BLaER1 (cell line): ENCODE measurements around the gene NEGR1.

Experiments
- H3K27ac ChIP-seq: shearing (Covaris generic); formaldehyde crosslinking; 2 replicates; pipeline ENCODE4 v1.8.1; 2022
- H3K27me3 ChIP-seq: shearing (Covaris generic); formaldehyde crosslinking; 2 replicates; pipeline ENCODE4 v1.8.1; 2022
- H3K36me3 ChIP-seq: shearing (Covaris generic); formaldehyde crosslinking; 2 replicates; pipeline ENCODE4 v1.8.1; 2022
- H3K4me1 ChIP-seq: shearing (Covaris generic); formaldehyde crosslinking; 2 replicates; pipeline ENCODE4 v1.8.1; 2022
- H3K4me2 ChIP-seq: shearing (Covaris generic); formaldehyde crosslinking; 2 replicates; pipeline ENCODE4 v1.8.1; 2022
- H3K4me3 ChIP-seq: shearing (Covaris generic); formaldehyde crosslinking; 2 replicates; pipeline ENCODE4 v1.8.1; 2022
- H3K9ac ChIP-seq: shearing (Covaris generic); formaldehyde crosslinking; 2 replicates; pipeline ENCODE4 v1.8.1; 2022
- H3K9me3 ChIP-seq: shearing (Covaris generic); formaldehyde crosslinking; 2 replicates; pipeline ENCODE4 v1.8.1; 2022
- H4K20me1 ChIP-seq: shearing (Covaris generic); formaldehyde crosslinking; 2 replicates; pipeline ENCODE4 v1.8.1; 2022
- Cebpa-rat ChIP-seq: shearing (Covaris generic); IDR thresholded peaks from 2 replicates; pipeline ENCODE4 v1.8.1; 2022

Gene NEGR1

GRCh38 chr1:71850515-71850914 lies 431.8 kb downstream of the NEGR1 start:
- Histone ChIP-seq H3K27me3 (no peaks in the 10 kb centered on the region), H3K36me3 (no peaks in the 10 kb centered on the region), H3K9me3 (peaks cover 9% of the 10 kb centered on the region; the same call in 1 of the 2 replicates), H3K9ac (no peak overlapping the region), H3K4me3 (no peak overlapping the region), H4K20me1 (no peaks in the 10 kb centered on the region), H3K27ac (no peak overlapping the region), H3K4me2 (peak overlapping the region; percentile 52), H3K4me1 (peaks cover 17% of the 10 kb centered on the region)
- no peak for TF ChIP-seq Cebpa-rat

- Histone ChIP-seq H4K20me1 (no peaks in the 10 kb centered on the region), H3K4me3 (no peak overlapping the region), H3K9me3 (no peaks in the 10 kb centered on the region), H3K27ac (no peak overlapping the region), H3K4me1 (no peaks in the 10 kb centered on the region), H3K36me3 (no peaks in the 10 kb centered on the region), H3K4me2 (no peak overlapping the region), H3K27me3 (no peaks in the 10 kb centered on the region), H3K9ac (no peak overlapping the region)
- no peak for TF ChIP-seq Cebpa-rat
Observed at GRCh38 chr1:71843012-71843411, 439.3 kb downstream of the NEGR1 start.

- no peaks in the 10 kb centered on the region for H3K9me3 ChIP-seq
- no peak overlapping the region for H3K27ac ChIP-seq
- H3K27me3 ChIP-seq = no peaks in the 10 kb centered on the region
- no peaks in the 10 kb centered on the region for H4K20me1 ChIP-seq
- no peak overlapping the region for H3K9ac ChIP-seq
- no peak for TF ChIP-seq Cebpa-rat
- no peaks in the 10 kb centered on the region for H3K36me3 ChIP-seq
- H3K4me1 ChIP-seq = peaks cover 7% of the 10 kb centered on the region; the same call in 1 of the 2 replicates
- H3K4me2 ChIP-seq = no peak overlapping the region
- no peak overlapping the region for H3K4me3 ChIP-seq
Observed at GRCh38 chr1:71839876-71840275, 442.5 kb downstream of the NEGR1 start.

- Histone ChIP-seq H3K36me3 (no peaks in the 10 kb centered on the region), H3K27me3 (no peaks in the 10 kb centered on the region), H3K27ac (no peak overlapping the region), H3K4me1 (peaks cover 7% of the 10 kb centered on the region; the same call in 1 of the 2 replicates), H3K4me2 (no peak overlapping the region), H4K20me1 (no peaks in the 10 kb centered on the region), H3K9me3 (no peaks in the 10 kb centered on the region), H3K4me3 (no peak overlapping the region), H3K9ac (no peak overlapping the region)
- TF ChIP-seq Cebpa-rat = no peak
Observed at GRCh38 chr1:71836904-71837303, 445.4 kb downstream of the NEGR1 start.

- no peak for TF ChIP-seq Cebpa-rat
- no peak overlapping the region for H3K9ac ChIP-seq
- H3K4me3 ChIP-seq = no peak overlapping the region
- H4K20me1 ChIP-seq = no peaks in the 10 kb centered on the region
- H3K4me1 ChIP-seq = peaks cover 11% of the 10 kb centered on the region
- no peak overlapping the region for H3K4me2 ChIP-seq
- no peaks in the 10 kb centered on the region for H3K27me3 ChIP-seq
- no peaks in the 10 kb centered on the region for H3K9me3 ChIP-seq
- H3K36me3 ChIP-seq = no peaks in the 10 kb centered on the region
- no peak overlapping the region for H3K27ac ChIP-seq
Observed at GRCh38 chr1:71835442-71835813, 446.9 kb downstream of the NEGR1 start.

GRCh38 chr1:71834601-71835441 lies 447.5 kb downstream of the NEGR1 start:
- Histone ChIP-seq H4K20me1 (no peaks in the 10 kb centered on the region), H3K9me3 (no peaks in the 10 kb centered on the region), H3K9ac (no peak overlapping the region), H3K4me1 (peaks cover 11% of the 10 kb centered on the region), H3K27me3 (no peaks in the 10 kb centered on the region), H3K4me3 (no peak overlapping the region), H3K27ac (no peak overlapping the region), H3K4me2 (no peak overlapping the region), H3K36me3 (no peaks in the 10 kb centered on the region)
- no peak for TF ChIP-seq Cebpa-rat

GRCh38 chr1:71831646-71832045 lies 450.7 kb downstream of the NEGR1 start:
- Histone ChIP-seq H3K9ac (no peak overlapping the region), H3K4me1 (peaks cover 7% of the 10 kb centered on the region), H4K20me1 (no peaks in the 10 kb centered on the region), H3K36me3 (no peaks in the 10 kb centered on the region), H3K27ac (no peak overlapping the region), H3K4me3 (no peak overlapping the region), H3K27me3 (no peaks in the 10 kb centered on the region), H3K4me2 (no peak overlapping the region), H3K9me3 (no peaks in the 10 kb centered on the region)
- TF ChIP-seq Cebpa-rat = no peak

GRCh38 chr1:71829346-71829745 lies 453.0 kb downstream of the NEGR1 start:
- no peaks in the 10 kb centered on the region for H3K9me3 ChIP-seq
- no peaks in the 10 kb centered on the region for H3K36me3 ChIP-seq
- H3K27ac ChIP-seq = no peak overlapping the region
- no peaks in the 10 kb centered on the region for H3K27me3 ChIP-seq
- no peak overlapping the region for H3K9ac ChIP-seq
- peaks cover 4% of the 10 kb centered on the region; the same call in 1 of the 2 replicates for H3K4me1 ChIP-seq
- TF ChIP-seq Cebpa-rat = no peak
- H3K4me2 ChIP-seq = no peak overlapping the region
- H4K20me1 ChIP-seq = no peaks in the 10 kb centered on the region
- H3K4me3 ChIP-seq = no peak overlapping the region

- Histone ChIP-seq H3K27ac (no peak overlapping the region), H3K9me3 (no peaks in the 10 kb centered on the region), H3K4me2 (no peak overlapping the region), H3K4me3 (no peak overlapping the region), H3K4me1 (peaks cover 4% of the 10 kb centered on the region; the same call in 1 of the 2 replicates), H3K27me3 (no peaks in the 10 kb centered on the region), H4K20me1 (no peaks in the 10 kb centered on the region), H3K9ac (no peak overlapping the region), H3K36me3 (no peaks in the 10 kb centered on the region)
- no peak for TF ChIP-seq Cebpa-rat
Observed at GRCh38 chr1:71828431-71829012, 453.8 kb downstream of the NEGR1 start.

GRCh38 chr1:71823708-71824305 lies 458.5 kb downstream of the NEGR1 start:
- no peaks in the 10 kb centered on the region for H3K36me3 ChIP-seq
- no peak overlapping the region for H3K4me3 ChIP-seq
- no peak for TF ChIP-seq Cebpa-rat

More at GRCh38 chr1:71823708-71824305, 458.5 kb downstream of the NEGR1 start:
- Histone ChIP-seq H4K20me1 (no peaks in the 10 kb centered on the region), H3K9me3 (no peaks in the 10 kb centered on the region), H3K27ac (no peak overlapping the region), H3K4me1 (no peaks in the 10 kb centered on the region), H3K4me2 (no peak overlapping the region), H3K9ac (no peak overlapping the region), H3K27me3 (no peaks in the 10 kb centered on the region)
